HG03558 (cell line): ENCODE results near the gene NAIF1.

Source experiments
- ATAC-seq: cut with Tn5 transposase; IDR thresholded peaks from one replicate; pipeline ENCODE4 v1.9.1; 2021; ENCODE audit warnings: moderate number of reproducible peaks; ENCODE audit not compliant: unreplicated experiment; ENCODE audit errors: extremely low read depth

NAIF1 gene

DNA sequence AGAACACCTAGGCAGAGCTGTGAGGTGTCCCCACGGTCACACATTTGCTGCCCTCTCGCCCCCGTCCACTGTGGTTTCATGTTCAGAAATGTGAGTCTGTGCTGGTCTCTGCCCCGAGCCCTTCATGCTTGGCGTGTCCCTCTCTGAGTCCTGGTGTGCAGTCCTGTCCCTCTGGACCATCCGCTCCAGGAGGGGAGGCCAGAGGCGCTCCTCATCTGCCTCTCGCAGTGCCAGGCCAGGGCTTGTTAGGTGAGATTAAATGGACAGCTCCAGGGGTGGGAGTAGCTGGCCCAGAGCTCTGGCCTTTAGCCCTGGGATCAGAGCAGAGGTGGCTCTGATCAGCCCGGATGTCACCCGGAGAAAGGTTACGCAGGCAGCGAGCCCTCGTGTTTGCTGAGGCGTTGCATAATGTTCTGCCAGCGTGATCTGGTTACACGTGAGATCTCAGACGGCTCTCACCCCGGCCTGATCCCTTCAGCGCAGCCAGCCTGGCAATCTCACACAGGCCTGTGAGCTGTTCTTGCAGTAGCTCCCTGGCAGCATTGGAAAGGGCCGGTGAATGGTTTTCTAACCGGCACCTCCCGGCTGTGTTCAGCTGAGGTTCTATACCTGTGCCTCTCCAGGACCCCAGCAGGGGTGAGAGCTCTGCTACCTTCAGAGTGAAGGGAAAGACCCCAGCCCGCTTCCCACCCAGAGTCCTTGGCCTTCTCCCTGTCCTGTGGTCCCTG lies 35.9 kb upstream of the NAIF1 start:
- no peak for ATAC-seq

- ATAC-seq, result no peak
Observed at GRCh38 chr9:128102196-128102595, 35.1 kb upstream of the NAIF1 start.

- ATAC-seq, result no peak
Observed at GRCh38 chr9:128101690-128102089, 34.6 kb upstream of the NAIF1 start.

- ATAC-seq, result no peak
Observed at GRCh38 chr9:128101231-128101661, 34.1 kb upstream of the NAIF1 start.

DNA sequence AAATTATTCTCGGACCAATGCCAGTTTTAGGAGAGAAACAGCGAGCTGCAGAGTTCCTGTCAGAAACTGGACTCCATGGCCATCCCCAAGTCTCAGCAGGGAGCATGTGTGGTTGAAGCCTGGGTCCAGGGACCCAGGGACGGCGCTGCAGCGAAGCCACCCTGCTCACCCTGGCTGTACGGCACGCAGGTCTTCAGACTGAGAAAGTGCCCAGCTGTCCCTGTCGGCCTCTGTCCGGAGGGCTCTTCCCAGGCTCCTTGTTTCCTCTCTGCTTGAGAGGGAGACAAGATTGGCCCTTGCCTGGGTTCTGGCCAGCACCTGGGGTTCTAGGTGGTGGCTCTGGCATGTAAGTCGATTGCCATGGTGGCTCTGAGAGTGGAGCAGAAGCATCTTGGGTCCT lies 33.5 kb upstream of the NAIF1 start:
- no peak for ATAC-seq

- no peak for ATAC-seq
Observed at GRCh38 chr9:128099932-128100491, 32.9 kb upstream of the NAIF1 start.

GRCh38 chr9:128099231-128099931 lies 32.3 kb upstream of the NAIF1 start:
- no peak for ATAC-seq

DNA sequence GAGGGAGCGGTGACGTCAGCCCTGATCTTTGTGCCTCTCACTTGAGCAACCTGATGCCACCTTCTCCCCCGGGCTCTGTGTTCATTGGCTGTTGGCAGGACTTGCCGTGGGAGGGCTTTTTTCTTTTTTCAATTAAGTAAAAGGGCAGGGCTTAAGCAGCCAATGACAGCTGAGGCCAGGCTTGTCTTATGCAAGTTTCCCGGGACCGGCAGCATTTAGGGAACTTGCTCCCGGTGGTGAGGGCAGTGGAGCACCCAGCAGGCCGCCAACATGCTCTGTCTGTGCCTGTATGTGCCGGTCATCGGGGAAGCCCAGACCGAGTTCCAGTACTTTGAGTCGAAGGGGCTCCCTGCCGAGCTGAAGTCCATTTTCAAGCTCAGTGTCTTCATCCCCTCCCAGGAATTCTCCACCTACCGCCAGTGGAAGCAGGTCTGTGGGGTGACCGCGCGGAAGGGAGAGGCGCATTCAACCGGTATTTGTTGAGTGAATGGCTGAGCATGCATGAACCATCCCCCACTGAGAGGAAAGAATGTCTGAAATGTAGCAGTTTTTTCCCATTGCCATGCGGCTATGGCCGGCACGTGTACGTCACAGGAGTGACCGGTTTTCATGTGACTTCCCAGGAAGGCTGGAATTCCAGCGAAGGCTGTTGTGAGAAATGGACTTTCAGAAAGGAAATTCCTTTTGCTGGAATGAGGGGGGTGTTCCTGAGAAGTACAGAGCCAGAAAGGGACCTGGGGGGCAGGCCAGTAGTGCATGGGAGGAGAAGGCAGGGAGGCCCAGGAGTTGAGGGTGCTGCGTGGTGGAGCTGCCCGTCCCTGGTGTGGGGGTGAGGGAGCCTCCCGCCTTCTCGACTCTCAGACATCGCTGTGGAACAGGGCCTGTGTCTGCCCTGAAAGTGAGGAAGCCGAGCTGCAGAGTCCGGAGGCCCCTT lies 31.4 kb upstream of the NAIF1 start:
- ATAC-seq, result no peak

GRCh38 chr9:128097543-128098296 lies 30.6 kb upstream of the NAIF1 start:
- no peak for ATAC-seq

DNA sequence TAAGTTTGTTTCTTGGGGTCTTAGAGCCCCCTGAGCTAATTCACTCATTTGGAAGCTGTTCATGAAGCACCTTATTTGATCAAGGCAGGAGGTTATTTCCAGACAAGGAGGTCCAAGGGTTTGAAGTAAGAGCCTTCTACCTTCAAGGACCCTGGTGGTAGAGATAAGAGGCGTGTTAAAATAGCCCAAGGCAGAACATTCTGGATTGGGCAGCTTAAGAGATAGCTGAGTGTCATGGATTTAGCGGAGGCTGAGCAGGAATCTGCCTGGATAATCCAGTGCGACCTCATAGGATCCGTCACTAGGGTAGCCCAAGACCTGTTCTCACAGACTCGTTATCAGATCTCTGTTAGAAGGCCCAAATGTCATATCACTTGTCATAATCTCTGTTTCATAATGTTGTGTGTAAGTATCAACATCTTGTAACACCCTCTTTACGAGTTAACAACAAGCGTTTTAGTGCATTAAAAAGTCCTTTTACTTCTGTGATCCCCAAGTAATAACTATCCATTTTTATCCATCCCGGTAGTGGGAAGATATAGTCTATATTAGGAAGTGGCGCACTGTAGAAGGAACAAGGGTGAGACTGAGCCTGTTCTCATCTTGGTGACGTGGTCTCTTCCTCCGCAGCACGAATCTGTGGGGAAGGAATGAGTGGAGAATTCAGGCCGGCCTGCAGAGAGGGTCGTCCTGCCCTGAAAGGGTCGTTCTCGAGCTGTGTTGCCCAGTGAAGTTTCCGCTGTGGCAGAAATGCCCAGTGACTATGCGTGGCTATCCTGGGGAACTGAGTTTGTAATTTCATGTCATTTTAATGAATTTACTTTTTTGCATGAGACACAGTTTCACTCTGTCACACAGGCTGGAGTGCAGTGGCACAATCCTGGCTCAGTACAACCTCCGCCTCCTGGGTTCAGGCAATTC lies 29.8 kb upstream of the NAIF1 start:
- ATAC-seq, result no peak

DNA sequence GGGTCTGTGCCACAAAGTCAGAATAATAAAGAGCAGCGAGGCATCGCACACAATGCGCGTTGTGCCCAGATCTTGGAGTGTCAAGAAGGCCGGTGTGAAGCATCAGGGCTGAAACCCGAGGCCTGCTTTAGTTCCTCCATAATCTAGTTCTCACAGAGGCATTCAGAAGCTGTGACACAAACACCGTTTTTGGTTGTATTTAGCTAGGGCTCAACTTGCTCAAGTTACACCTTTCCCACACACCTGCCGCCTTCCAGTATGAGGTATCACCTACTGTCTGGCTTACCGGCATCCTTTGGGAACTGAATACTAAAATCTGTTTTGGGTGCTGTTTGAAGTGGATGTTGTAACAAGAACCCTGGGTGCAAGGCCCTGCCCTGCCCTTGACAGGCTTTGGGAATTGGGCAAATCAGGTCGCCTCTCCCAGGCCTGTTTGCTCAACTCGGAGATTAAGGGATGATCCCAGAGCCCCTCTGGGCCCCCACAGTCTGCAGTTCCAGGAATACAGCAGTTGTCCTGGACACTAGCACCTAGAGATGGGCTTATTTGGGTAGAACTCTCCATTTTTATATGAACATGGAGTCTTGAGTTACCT lies 27.9 kb upstream of the NAIF1 start:
- no peak for ATAC-seq

DNA sequence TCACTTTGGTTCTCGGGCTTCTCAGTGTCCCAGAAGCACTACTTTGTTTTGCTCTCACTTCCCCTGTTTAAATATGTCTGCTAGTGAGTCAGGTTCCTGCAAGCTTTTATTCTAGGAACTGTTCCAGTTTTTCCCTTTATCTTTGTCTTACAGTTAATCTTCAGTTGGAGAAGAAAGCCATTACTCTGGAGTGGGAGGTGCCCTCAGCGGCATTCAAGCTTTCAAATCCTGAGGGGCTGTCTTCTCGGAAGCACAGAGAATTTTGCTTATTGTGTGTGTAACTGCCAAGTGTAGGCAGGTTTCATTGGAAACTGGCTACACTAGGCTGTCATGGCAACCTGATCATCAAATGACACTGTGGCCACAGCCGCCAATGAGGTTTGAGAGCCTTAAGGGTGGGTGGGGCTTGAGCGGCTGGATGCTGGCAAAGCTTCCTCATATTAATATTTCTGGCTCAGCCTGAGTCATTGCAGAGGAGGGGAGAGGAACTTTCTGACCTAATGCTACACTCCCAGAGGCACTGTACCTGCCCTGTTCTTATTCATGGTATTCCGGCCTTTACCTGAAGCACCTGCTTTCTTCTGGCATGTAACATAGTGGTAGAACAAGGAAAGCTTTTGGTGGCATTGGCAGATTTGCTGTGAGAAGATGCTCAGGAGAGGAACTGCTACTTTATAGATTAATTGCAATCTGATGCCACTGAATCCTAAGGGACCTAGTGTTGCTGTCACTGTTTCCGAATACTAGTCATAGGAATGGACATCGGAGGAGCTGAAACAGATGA lies 27.2 kb upstream of the NAIF1 start:
- peak; percentile 54 for ATAC-seq

DNA sequence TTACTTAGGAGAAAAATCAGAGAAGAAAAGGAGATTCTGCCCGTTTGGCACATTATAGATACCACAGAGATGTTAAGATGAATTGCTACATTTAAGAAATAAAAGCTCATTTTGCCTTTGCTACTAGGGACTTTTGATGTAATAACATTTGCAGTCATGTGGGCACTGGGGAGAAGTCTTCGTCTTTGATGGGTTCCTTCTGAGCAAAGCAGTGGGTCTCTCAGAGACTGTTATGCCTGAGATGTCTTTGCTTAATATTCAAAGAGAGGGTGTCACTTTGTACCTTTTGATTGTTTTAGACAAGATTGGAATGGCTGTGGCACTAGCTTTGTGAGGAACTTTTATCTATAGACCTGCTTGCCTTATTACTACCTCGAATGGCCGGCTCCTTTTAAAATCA lies 25.9 kb upstream of the NAIF1 start:
- ATAC-seq, result no peak

GRCh38 chr9:128092199-128092977 lies 25.3 kb upstream of the NAIF1 start:
- no peak for ATAC-seq

- ATAC-seq, result no peak
Observed at GRCh38 chr9:128091571-128091970, 24.5 kb upstream of the NAIF1 start.

- no peak for ATAC-seq
Observed at GRCh38 chr9:128091144-128091543, 24.0 kb upstream of the NAIF1 start.

DNA sequence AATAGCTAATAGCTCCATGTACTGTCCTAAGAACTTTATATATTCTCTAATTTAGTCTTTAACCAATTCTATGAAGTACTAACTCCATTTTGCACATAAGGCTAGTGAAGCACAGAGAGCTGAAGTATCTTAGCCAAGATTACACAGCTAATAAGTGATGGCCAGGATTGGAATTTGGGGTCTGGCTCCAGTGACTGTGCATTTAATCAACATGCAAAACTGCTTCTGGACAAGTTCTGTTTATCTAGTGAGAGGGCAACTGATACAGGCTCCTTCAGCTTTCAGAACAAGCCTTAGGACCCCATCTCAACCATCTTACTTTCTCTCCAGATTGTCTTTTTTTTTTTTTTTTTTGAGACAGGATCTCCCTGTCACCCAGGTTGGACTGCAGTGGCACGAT lies 22.2 kb upstream of the NAIF1 start:
- ATAC-seq, result no peak
